IMR-90 (cell line): ENCODE measurements around the gene PTGDR. TPM values are rescaled to one million over a fixed set of nuclear protein-coding genes. Genes with fewer than 3 reads are reported as not detected.

Source experiments
- ATAC-seq: fragments of 200-7000 bp; cut with Tn5 transposase; 2 replicates; pipeline ENCODE4 v1.9.1; 2020; ENCODE audit warnings: low read depth, mild to moderate bottlenecking, moderate library complexity
- BruUV-seq: library from RNA; stranded (reverse); fragments of 400-500 nt; replicated peaks from 2 replicates; lab custom pipeline; 2021; lab: Mats Ljungman, UMichigan
- CTCF ChIA-PET: fragments of 300-600 bp; formaldehyde crosslinking; extraction: SDS; loops from one replicate; lab custom pipeline; 2021; ENCODE audit warnings: antibody characterized with exemption; lab: Yijun Ruan, JAX
- POLR2A ChIA-PET: fragments of 300-600 bp; sonication (Branson Sonifier 250); formaldehyde crosslinking; loops from one replicate; lab custom pipeline; 2022; ENCODE audit warnings: antibody characterized with exemption; ENCODE audit not compliant: unreplicated experiment; lab: Charles Lee
- DNase-seq: peaks from one replicate; pipeline ENCODE4 v3.0.0; 2013
- H2AFZ ChIP-seq: replicated peaks from 2 replicates; pipeline ENCODE3; 2013; ENCODE audit warnings: low read length, mild to moderate bottlenecking; ENCODE audit not compliant: poor library complexity
- H2AK5ac ChIP-seq: 2 replicates; pipeline ENCODE4 v1.6.1; 2013; ENCODE audit warnings: low read depth, low read length, inconsistent platforms
- H2AK9ac ChIP-seq: replicated peaks from 2 replicates; pipeline ENCODE3; 2013; ENCODE audit warnings: mild to moderate bottlenecking, low read depth, low read length, moderate library complexity; ENCODE audit not compliant: poor library complexity
- H2BK120ac ChIP-seq: 2 replicates; pipeline ENCODE4 v1.6.1; 2013; ENCODE audit warnings: low read depth, low read length, inconsistent platforms
- H2BK15ac ChIP-seq: 3 replicates; pipeline ENCODE4 v1.6.1; 2013; ENCODE audit warnings: low read depth, low read length, inconsistent platforms
- H2BK20ac ChIP-seq: 2 replicates; pipeline ENCODE4 v1.6.1; 2013; ENCODE audit warnings: low read depth, mild to moderate bottlenecking, inconsistent platforms, low read length, moderate library complexity
- H2BK5ac ChIP-seq: 2 replicates; pipeline ENCODE4 v1.6.1; 2013; ENCODE audit warnings: mild to moderate bottlenecking, low read depth, low read length, inconsistent platforms; ENCODE audit not compliant: poor library complexity, severe bottlenecking
- H3K14ac ChIP-seq: replicated peaks from 2 replicates; pipeline ENCODE4 v1.6.1; 2013; ENCODE audit warnings: low read depth, low read length, inconsistent platforms
- H3K18ac ChIP-seq: 2 replicates; pipeline ENCODE4 v1.6.1; 2013; ENCODE audit warnings: low read depth, low read length, control low read depth
- H3K23ac ChIP-seq: 2 replicates; pipeline ENCODE4 v1.6.1; 2013; ENCODE audit warnings: low read depth, low read length, inconsistent platforms
- H3K27ac ChIP-seq: 2 replicates; pipeline ENCODE4 v1.5.1; 2013; ENCODE audit warnings: mild to moderate bottlenecking, control low read depth, low read length; ENCODE audit not compliant: insufficient read depth
- H3K27me3 ChIP-seq: 2 replicates; pipeline ENCODE4 v1.6.1; 2013; ENCODE audit warnings: low read length; ENCODE audit not compliant: control insufficient read depth, insufficient read depth
- H3K36me3 ChIP-seq: 2 replicates; pipeline ENCODE4 v1.6.1; 2013; ENCODE audit warnings: low read length, mixed read lengths; ENCODE audit not compliant: control insufficient read depth, insufficient read depth
- H3K4ac ChIP-seq: 2 replicates; pipeline ENCODE4 v1.6.1; 2013; ENCODE audit warnings: low read depth, low read length, inconsistent platforms
- H3K4me1 ChIP-seq: 2 replicates; pipeline ENCODE4 v1.6.1; 2013; ENCODE audit warnings: low read length, mixed read lengths; ENCODE audit not compliant: control insufficient read depth, insufficient read depth
- H3K4me2 ChIP-seq: 2 replicates; pipeline ENCODE4 v1.6.1; 2013; ENCODE audit warnings: low read depth, mild to moderate bottlenecking, control low read depth, low read length, moderate library complexity
- H3K4me3 ChIP-seq: 2 replicates; pipeline ENCODE4 v1.5.1; 2013; ENCODE audit warnings: low read depth, mild to moderate bottlenecking, control low read depth, low read length, moderate library complexity; ENCODE audit not compliant: insufficient read depth
- H3K56ac ChIP-seq: 2 replicates; pipeline ENCODE4 v1.6.1; 2013; ENCODE audit warnings: low read length, inconsistent platforms; ENCODE audit not compliant: insufficient read depth; ENCODE audit errors: extremely low read depth
- H3K79me1 ChIP-seq, 2 experiments: 2 replicates each; pipeline ENCODE4 v1.6.1; 2013; ENCODE audit warnings: low read length in 2 of 2, inconsistent platforms in 1 of 2, low read depth in 1 of 2
- H3K9ac ChIP-seq: 2 replicates; pipeline ENCODE4 v1.6.1; 2013; ENCODE audit warnings: low read depth, low read length, control low read depth
- H3K9me1 ChIP-seq: 2 replicates; pipeline ENCODE4 v1.6.1; 2013; ENCODE audit warnings: low read length, inconsistent platforms; ENCODE audit not compliant: insufficient read depth
- H3K9me3 ChIP-seq: 2 replicates; pipeline ENCODE4 v1.6.1; 2013; ENCODE audit warnings: low read length; ENCODE audit not compliant: control insufficient read depth, insufficient read depth
- H4K20me1 ChIP-seq: 2 replicates; pipeline ENCODE4 v1.6.1; 2013; ENCODE audit warnings: low read length, inconsistent platforms; ENCODE audit not compliant: insufficient read depth
- H4K5ac ChIP-seq: 2 replicates; pipeline ENCODE4 v1.6.1; 2013; ENCODE audit warnings: mild to moderate bottlenecking, low read depth, low read length, control low read depth
- H4K8ac ChIP-seq, 2 experiments: 2 replicates each; pipeline ENCODE4 v1.6.1; 2013; ENCODE audit warnings: low read depth in 2 of 2, low read length in 2 of 2, control low read depth in 1 of 2, inconsistent platforms in 1 of 2
- H4K91ac ChIP-seq: 2 replicates; pipeline ENCODE4 v1.6.1; 2013; ENCODE audit warnings: low read depth, low read length, inconsistent platforms; ENCODE audit not compliant: insufficient read depth
- BHLHE40 ChIP-seq: fragments of 150-350 bp; IDR thresholded peaks from 2 replicates; pipeline ENCODE4 v1.6.1; 2016; ENCODE audit warnings: mild to moderate bottlenecking, low read depth, low read length
- CTCF ChIP-seq: conservative IDR thresholded peaks from 2 replicates; pipeline ENCODE4 v1.5.1; 2012; ENCODE audit warnings: mild to moderate bottlenecking, low read depth, low read length, improper control_type of control experiment
- ELK1 ChIP-seq: fragments of 150-350 bp; IDR thresholded peaks from 2 replicates; pipeline ENCODE4 v1.6.1; 2016; ENCODE audit warnings: low read depth, mild to moderate bottlenecking, low read length, moderate library complexity, borderline replicate concordance
- FOS ChIP-seq: fragments of 150-350 bp; IDR thresholded peaks from 2 replicates; pipeline ENCODE4 v1.6.1; 2016; ENCODE audit warnings: low read depth, low read length
- MAZ ChIP-seq: IDR thresholded peaks from 2 replicates; pipeline ENCODE4 v1.6.1; 2012; ENCODE audit warnings: low read depth, mild to moderate bottlenecking, low read length, improper control_type of control experiment, moderate library complexity, borderline replicate concordance
- RCOR1 ChIP-seq: IDR thresholded peaks from 2 replicates; pipeline ENCODE4 v1.6.1; 2012; ENCODE audit warnings: mild to moderate bottlenecking, low read length, improper control_type of control experiment; ENCODE audit not compliant: insufficient replicate concordance
- SMC3 ChIP-seq: fragments of 150-350 bp; IDR thresholded peaks from 2 replicates; pipeline ENCODE4 v1.6.1; 2016; ENCODE audit warnings: low read depth, mild to moderate bottlenecking, antibody characterized with exemption, low read length, moderate library complexity
- WGBS, 2 experiments: methylation state at CpG; one replicate each; pipeline versions ENCODE4 v1.1.5 to v1.1.7; 2013; ENCODE audit warnings: missing lambda C conversion rate in 2 of 2; ENCODE audit not compliant: insufficient read length in 1 of 2; ENCODE audit errors: extremely low coverage in 2 of 2; 5-methylcytosine and 5-hydroxymethylcytosine counted together
- dilution Hi-C: fragments of 300-500 bp; cut with HindIII; formaldehyde crosslinking; loops from one replicate; pipeline ENCODE4 v1.14.3; 2018; ENCODE audit warnings: low sequenced_read_pairs; ENCODE audit not compliant: unreplicated experiment
- in situ Hi-C: fragments of 300-500 bp; cut with MboI; formaldehyde crosslinking; loops from 3 replicates; pipeline ENCODE4 v1.14.3; 2019; ENCODE audit warnings: low sequenced_read_pairs, inconsistent platforms, mixed read lengths
- intact Hi-C: fragments of 100-400 bp; cut with micrococcal nuclease; formaldehyde crosslinking; loops from 2 replicates; pipeline ENCODE4 v1.10.0; 2022
- polyA plus RNA-seq, 3 experiments: library from polyadenylated mRNA; depleted of rRNA; stranded (reverse); fragments of >200 nt; gene quantifications; 2 replicates each; pipeline ENCODE4 v1.2.3, GENCODE V29; 2012; ENCODE audit warnings: low replicate concordance in 1 of 3
- total RNA-seq: library from RNA; depleted of rRNA; stranded (reverse); fragments of >200 nt; gene quantifications from 2 replicates; pipeline ENCODE4 v1.2.3, GENCODE V29; 2012
- TF ChIP-seq, protein P1 (sequence below): fragments of 150-350 bp; IDR thresholded peaks from 2 replicates; pipeline ENCODE4 v1.6.1; 2017; ENCODE audit warnings: mild to moderate bottlenecking, antibody characterized with exemption, low read length, low read depth

The PTGDR gene
- total and polyA plus RNA-seq, 2 of the 4 experiments (the other 2 are of a cell fraction): not detected

- Histone ChIP-seq H3K4me1 (peaks cover 4% of the 10 kb centered on the region; the same call in 1 of the 2 replicates), H3K4me3 (no peak overlapping the region), H3K9ac (no peak overlapping the region), H4K20me1 (no peaks in the 10 kb centered on the region), H2BK5ac (no peak overlapping the region), H2AK9ac (no peak overlapping the region), H2BK15ac (no peak overlapping the region), H2AK5ac (no peak overlapping the region), H3K23ac (no peak overlapping the region), H3K4me2 (no peak overlapping the region), H3K18ac (no peak overlapping the region), H4K91ac (no peak overlapping the region), H2BK20ac (no peak overlapping the region), H3K4ac (no peak overlapping the region), H4K5ac (no peak overlapping the region), H3K27ac (no peak overlapping the region), H3K36me3 (no peaks in the 10 kb centered on the region), H3K56ac (no peak overlapping the region), H3K79me1 (no peaks in the 10 kb centered on the region), H2AFZ (no peak overlapping the region), H3K9me1 (0 out of 2 replicates have a peak, but pooled peaks cover 3% of the 10 kb centered on the region), H3K9me3 (no peaks in the 10 kb centered on the region), H3K27me3 (peaks cover 42% of the 10 kb centered on the region), H2BK120ac (no peak overlapping the region), H4K8ac (no peak overlapping the region), H3K14ac (no peak overlapping the region)
- WGBS, 2 experiments: 90% methylated on average over 2 of the region's 8 CpGs; no CpG with 5 or more reads in 1 of the 2 experiments
- no peak for ATAC-seq
- POLR2A ChIA-PET: no interaction called here
- TF ChIP-seq, protein P1, sequence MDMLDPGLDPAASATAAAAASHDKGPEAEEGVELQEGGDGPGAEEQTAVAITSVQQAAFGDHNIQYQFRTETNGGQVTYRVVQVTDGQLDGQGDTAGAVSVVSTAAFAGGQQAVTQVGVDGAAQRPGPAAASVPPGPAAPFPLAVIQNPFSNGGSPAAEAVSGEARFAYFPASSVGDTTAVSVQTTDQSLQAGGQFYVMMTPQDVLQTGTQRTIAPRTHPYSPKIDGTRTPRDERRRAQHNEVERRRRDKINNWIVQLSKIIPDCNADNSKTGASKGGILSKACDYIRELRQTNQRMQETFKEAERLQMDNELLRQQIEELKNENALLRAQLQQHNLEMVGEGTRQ: no peak
- TF ChIP-seq CTCF (no peak), ELK1 (no peak), SMC3 (no peak), MAZ (no peak), BHLHE40 (no peak), FOS (no peak), RCOR1 (no peak)
- CTCF ChIA-PET: no interaction called here
- intact Hi-C loops (loop anchor here (5.0 kb wide), 1 partner anchor 123 kb away; no protein-coding TSS in a partner anchor), in situ Hi-C loops (no loop called here), dilution Hi-C loops (no loop called here)
- BruUV-seq: no TSS peak
- DNase-seq: no peak
Observed at GRCh38 chr14:52269982-52270381, 2.5 kb downstream of the PTGDR start.
